Type B pancreatic cell (in vitro differentiated cells): ENCODE results near the gene DCLRE1B. TPM values are rescaled to one million over a fixed set of nuclear protein-coding genes. Genes with fewer than 3 reads are reported as not detected.

ENCODE experiments used
- DNase-seq: peaks from one replicate; pipeline ENCODE4 v3.0.0; 2021; ENCODE audit warnings: mixed read lengths; ENCODE audit not compliant: unreplicated experiment; ENCODE audit errors: extremely low spot score
- H3K27ac Mint-ChIP-seq: 2 replicates; pipeline ENCODE4 v1.8.0; 2021; ENCODE audit warnings: mild to moderate bottlenecking, mixed read lengths
- H3K27me3 Mint-ChIP-seq: 2 replicates; pipeline ENCODE4 v1.8.0; 2021; ENCODE audit warnings: mixed read lengths
- H3K36me3 Mint-ChIP-seq: 2 replicates; pipeline ENCODE4 v1.8.0; 2021; ENCODE audit warnings: mixed read lengths
- H3K4me1 Mint-ChIP-seq: one replicate; pipeline ENCODE4 v1.8.0; 2021; ENCODE audit warnings: mixed read lengths; ENCODE audit not compliant: unreplicated experiment
- H3K4me3 Mint-ChIP-seq: 2 replicates; pipeline ENCODE4 v1.8.0; 2021; ENCODE audit warnings: mild to moderate bottlenecking, mixed read lengths
- H3K9me3 Mint-ChIP-seq: 2 replicates; pipeline ENCODE4 v1.8.0; 2021; ENCODE audit warnings: mixed read lengths
- CTCF ChIP-seq: fragments of 200-600 bp; sonication (generic); conservative IDR thresholded peaks from 2 replicates; pipeline ENCODE4 v1.5.0; 2021; ENCODE audit warnings: antibody characterized with exemption, mild to moderate bottlenecking
- total RNA-seq: library from RNA; stranded (reverse); gene quantifications from 2 replicates; pipeline ENCODE4 v1.2.1, GENCODE V29; 2021; ENCODE audit warnings: low replicate concordance

The DCLRE1B gene
- total RNA-seq, 1 donor from 2014 or later: 16.0 TPM

GRCh38 chr1:113940365-113941244 lies 35.5 kb downstream of the DCLRE1B start:
- H3K27me3 Mint-ChIP-seq: no peaks in the 10 kb centered on the region
- DNase-seq: no peak
- no peak overlapping the region for H3K4me3 Mint-ChIP-seq
- H3K9me3 Mint-ChIP-seq: peaks cover 4% of the 10 kb centered on the region
- no peak for TF ChIP-seq CTCF
- peaks cover 25% of the 10 kb centered on the region for H3K36me3 Mint-ChIP-seq
- no peak overlapping the region for H3K27ac Mint-ChIP-seq
- peaks cover 12% of the 10 kb centered on the region for H3K4me1 Mint-ChIP-seq

GRCh38 chr1:113941245-113941559 lies 36.1 kb downstream of the DCLRE1B start:
- Mint-ChIP-seq H3K4me1 (peaks cover 16% of the 10 kb centered on the region), H3K36me3 (peaks cover 28% of the 10 kb centered on the region), H3K4me3 (no peak overlapping the region), H3K27me3 (no peaks in the 10 kb centered on the region), H3K9me3 (peaks cover 4% of the 10 kb centered on the region), H3K27ac (no peak overlapping the region)
- no peak for DNase-seq
- no peak for TF ChIP-seq CTCF

- H3K27me3 Mint-ChIP-seq: no peaks in the 10 kb centered on the region
- TF ChIP-seq CTCF: no peak
- H3K4me1 Mint-ChIP-seq: peaks cover 25% of the 10 kb centered on the region
- H3K9me3 Mint-ChIP-seq: peaks cover 4% of the 10 kb centered on the region
- no peak for DNase-seq
- H3K27ac Mint-ChIP-seq: no peak overlapping the region
- H3K36me3 Mint-ChIP-seq: peaks cover 28% of the 10 kb centered on the region
- H3K4me3 Mint-ChIP-seq: no peak overlapping the region
Measured at GRCh38 chr1:113942527-113942926, 37.4 kb downstream of the DCLRE1B start.

- H3K4me3 Mint-ChIP-seq: no peak overlapping the region
- DNase-seq: no peak
- no peak overlapping the region for H3K27ac Mint-ChIP-seq
- no peaks in the 10 kb centered on the region for H3K27me3 Mint-ChIP-seq
- H3K4me1 Mint-ChIP-seq: peaks cover 26% of the 10 kb centered on the region
- H3K36me3 Mint-ChIP-seq: peaks cover 28% of the 10 kb centered on the region
- peaks cover 4% of the 10 kb centered on the region for H3K9me3 Mint-ChIP-seq
- no peak for TF ChIP-seq CTCF
Measured at GRCh38 chr1:113943028-113943811, 38.1 kb downstream of the DCLRE1B start.

- peaks cover 27% of the 10 kb centered on the region for H3K4me1 Mint-ChIP-seq
- peaks cover 4% of the 10 kb centered on the region for H3K9me3 Mint-ChIP-seq
- H3K27me3 Mint-ChIP-seq: no peaks in the 10 kb centered on the region
- no peak overlapping the region for H3K4me3 Mint-ChIP-seq
- no peak overlapping the region for H3K27ac Mint-ChIP-seq
- no peak for DNase-seq
- H3K36me3 Mint-ChIP-seq: peaks cover 28% of the 10 kb centered on the region
- TF ChIP-seq CTCF: no peak
Measured at GRCh38 chr1:113945329-113945728, 40.2 kb downstream of the DCLRE1B start.
